Ovary (tissue), 9 donors: Measurements from ENCODE around the gene ASB16. TPM values are rescaled to one million over a fixed set of nuclear protein-coding genes. Genes with fewer than 3 reads are reported as not detected.

ENCODE experiments used
- DNase-seq, 5 donors: peaks; one replicate each; pipeline ENCODE4 v3.0.0-alpha.2; 2019 to 2020
- H3K27ac ChIP-seq, 2 donors: fragments of 200-600 bp; one replicate each; pipeline versions ENCODE4 v1.5.1 to v1.8.0; 2019 to 2022
- H3K27me3 ChIP-seq: fragments of 200-600 bp; one replicate; pipeline ENCODE4 v1.8.0; 2022
- H3K36me3 ChIP-seq: fragments of 200-600 bp; sonication (generic); one replicate; pipeline ENCODE4 v1.5.1; 2019
- H3K4me1 ChIP-seq: one replicate; pipeline ENCODE4 v1.8.1; 2013; ENCODE audit warnings: mild to moderate bottlenecking, moderate library complexity; ENCODE audit not compliant: insufficient read depth
- H3K4me3 ChIP-seq: fragments of 200-600 bp; sonication (generic); one replicate; pipeline ENCODE4 v1.5.1; 2017
- H3K9me3 ChIP-seq, 2 donors: fragments of 200-600 bp in 1 of 2; sonication (generic) in 1 of 2; one replicate each; pipeline versions ENCODE4 v1.5.1 to v1.8.1; 2013 to 2019; ENCODE audit warnings: mild to moderate bottlenecking in 1 of 2, moderate library complexity in 1 of 2
- CTCF ChIP-seq, 3 donors: fragments of 450-650 bp in 2 of 3; fragments of 200-600 bp in 1 of 3; IDR thresholded peaks; one replicate each; pipeline versions ENCODE4 v1.5.1 to v1.8.0; 2016 to 2022; ENCODE audit warnings: antibody characterized with exemption in 3 of 3, mild to moderate bottlenecking in 1 of 3
- EP300 ChIP-seq: sonication (generic); formaldehyde crosslinking; IDR thresholded peaks from one replicate; pipeline ENCODE4 v1.6.1; 2017; ENCODE audit warnings: antibody characterized with exemption
- POLR2A ChIP-seq: fragments of 450-650 bp; IDR thresholded peaks from one replicate; pipeline ENCODE4 v1.6.1; 2017; ENCODE audit warnings: antibody characterized with exemption, mild to moderate bottlenecking, moderate library complexity
- WGBS, 3 donors: extraction: QIAGEN DNeasy Blood & Tissue Kit in 1 of 3; methylation state at CpG; one replicate each; pipeline versions ENCODE4 v1.1.5 to v1.1.7; 2013 to 2017; 5-methylcytosine and 5-hydroxymethylcytosine counted together
- intact Hi-C, 4 donors: fragments of 100-400 bp; cut with DNase I; formaldehyde crosslinking; loops; one replicate each; pipeline versions ENCODE4 v1.11.0 to v1.15.1; 2022 to 2023
- polyA plus RNA-seq, 2 donors: library from polyadenylated mRNA; stranded (reverse); fragments of 200-250 nt in 1 of 2; fragments of 350-450 nt in 1 of 2; fragmentation: Illumina TruSeq in 1 of 2; extraction: RNeasy Lipid Tissue Mini Kit (QIAGEN cat#74804) in 1 of 2; gene quantifications; one replicate each; pipeline ENCODE4 v1.2.3, GENCODE V29; 2013 to 2014
- total RNA-seq, 7 donors: library from RNA; depleted of rRNA in 2 of 7; stranded (reverse); fragments of >200 nt in 2 of 7; fragmentation: NEBNext Ultra II Directional in 3 of 7; extraction: Animal tissue kit (Norgen Biotek cat#: 25700) in 3 of 7; gene quantifications; one replicate each; pipeline versions ENCODE4 v1.1.0 to v1.2.4, GENCODE V29; 2016 to 2023
- donor health status: DM: no; HTN: no; CAD: no; lungs with moderate emphysema.
- donor health status: DM: no; HTN: no; CAD: no.
- donor health status: Bipolar disorder and iron deficiency.
- donor health status: DM: yes; HTN: yes; CAD: no.
- donor health status: DM: no; HTN: no; CAD: no.
- donor health status: DM: yes; HTN: yes; CAD: no.

ASB16 gene
- total and polyA plus RNA-seq, 9 donors: 0.10 to 1.8 (median 0.98) TPM; not detected in 1

- no peaks in the 10 kb centered on the region for H3K27me3 ChIP-seq
- peak overlapping the region; percentile 93 to 100 for H3K27ac ChIP-seq
- no peaks in the 10 kb centered on the region for H3K9me3 ChIP-seq
- DNase-seq: no peak
- no peaks in the 10 kb centered on the region for H3K36me3 ChIP-seq
- peak overlapping the region; percentile 82 for H3K4me3 ChIP-seq
- TF ChIP-seq CTCF (IDR thresholded peaks at IDR 0.05) (peak in 1 of 3 donors; percentile 11), EP300 (no peak), POLR2A (no peak)
- 0 to 1% (median 1%) methylated on average over 22 to 32 of the region's 32 CpGs for WGBS, 3 donors
- H3K4me1 ChIP-seq: peaks cover 16% of the 10 kb centered on the region
- intact Hi-C loops: loop anchor here in 1 of 4 donors (5.0 kb wide), 1 partner anchor 56 kb away; the partner anchor contains the start of gene LSM12
Measured at GRCh38 chr17:44122816-44123355, 47.6 kb upstream of the ASB16 start.

- 1% methylated on average over 25 to 78 of the region's 78 CpGs for WGBS, 3 donors
- peak; percentile 7 for TF ChIP-seq EP300
- TF ChIP-seq CTCF (IDR thresholded peaks at IDR 0.05): peak; percentile 18 to 77 (median 69)
- peak; percentile 85 for TF ChIP-seq POLR2A
- H3K27me3 ChIP-seq: no peaks in the 10 kb centered on the region
- no peaks in the 10 kb centered on the region for H3K36me3 ChIP-seq
- peak within 1 kb of the TSS; percentile 93 to 100 for H3K27ac ChIP-seq
- intact Hi-C loops: loop anchor here in 1 of 4 donors (5.0 kb wide), 1 partner anchor 56 kb away; the partner anchor contains the start of gene LSM12
- peak; percentile 95 to 97 (median 96) for DNase-seq
- no peaks in the 10 kb centered on the region for H3K9me3 ChIP-seq
- H3K4me3 ChIP-seq: peak within 1 kb of the TSS; percentile 82
- peaks cover 16% of the 10 kb centered on the region for H3K4me1 ChIP-seq
Measured at GRCh38 chr17:44123356-44124117, 47.0 kb upstream of the ASB16 start, which contains the start of gene HDAC5. HDAC5 (minus strand) TSS chr17:44123641; CDS start chr17:44117515, 6,126 bp downstream.

GRCh38 chr17:44124118-44124438, 46.4 kb upstream of the ASB16 start:
- peak overlapping the region; percentile 82 for H3K4me3 ChIP-seq
- peak overlapping the region; percentile 93 to 100 for H3K27ac ChIP-seq
- no peaks in the 10 kb centered on the region for H3K36me3 ChIP-seq
- DNase-seq: no peak
- WGBS, 3 donors: 2 to 4% (median 3%) methylated on average over 8 of the region's 8 CpGs
- H3K27me3 ChIP-seq: no peaks in the 10 kb centered on the region
- TF ChIP-seq CTCF (IDR thresholded peaks at IDR 0.05): no peak
- no peak for TF ChIP-seq EP300
- peaks cover 15% of the 10 kb centered on the region for H3K4me1 ChIP-seq
- no peaks in the 10 kb centered on the region for H3K9me3 ChIP-seq
- intact Hi-C loops: loop anchor here in 1 of 4 donors (5.0 kb wide), 1 partner anchor 57 kb away; the partner anchor contains the start of gene LSM12

GRCh38 chr17:44128383-44128782, 42.1 kb upstream of the ASB16 start:
- Histone ChIP-seq H3K27ac (no peak overlapping the region), H3K4me3 (no peak overlapping the region), H3K4me1 (no peaks in the 10 kb centered on the region), H3K36me3 (no peaks in the 10 kb centered on the region), H3K27me3 (no peaks in the 10 kb centered on the region), H3K9me3 (no peaks in the 10 kb centered on the region)
- intact Hi-C loops: no loop called here
- no peak for TF ChIP-seq EP300
- no peak for TF ChIP-seq POLR2A
- TF ChIP-seq CTCF (IDR thresholded peaks at IDR 0.05): no peak
- no peak for DNase-seq
- WGBS, 3 donors: 84 to 88% (median 88%) methylated on average over 7 of the region's 7 CpGs
